Mesendoderm (in vitro differentiated cells): ENCODE measurements around the gene TMEM106C.

ENCODE experiments used
- DNase-seq: peaks from one replicate; pipeline ENCODE4 v3.0.0; 2013
- H2AK5ac ChIP-seq: 2 replicates; pipeline ENCODE4 v1.6.1; 2013; ENCODE audit warnings: low read length, inconsistent platforms
- H2BK120ac ChIP-seq: 2 replicates; pipeline ENCODE4 v1.6.1; 2013; ENCODE audit warnings: low read depth, mild to moderate bottlenecking, low read length, moderate library complexity, mixed read lengths
- H2BK15ac ChIP-seq: replicated peaks from 2 replicates; pipeline ENCODE4 v1.6.1; 2013; ENCODE audit warnings: low read depth, mild to moderate bottlenecking, moderate library complexity
- H2BK5ac ChIP-seq: 2 replicates; pipeline ENCODE4 v1.6.1; 2013; ENCODE audit warnings: low read length, inconsistent platforms
- H3K18ac ChIP-seq: 2 replicates; pipeline ENCODE4 v1.6.1; 2013; ENCODE audit warnings: mild to moderate bottlenecking, low read length, mixed read lengths
- H3K23ac ChIP-seq: one replicate; pipeline ENCODE4 v1.6.1; 2013; ENCODE audit warnings: low read length
- H3K27ac ChIP-seq: 2 replicates; pipeline ENCODE4 v1.5.1; 2013; ENCODE audit warnings: low read depth, mild to moderate bottlenecking, inconsistent platforms, low read length, moderate library complexity
- H3K27me3 ChIP-seq: 2 replicates; pipeline ENCODE4 v1.6.1; 2013; ENCODE audit warnings: low read length, control low read depth, mild to moderate bottlenecking, inconsistent platforms; ENCODE audit not compliant: insufficient read depth, poor library complexity
- H3K36me3 ChIP-seq: 2 replicates; pipeline ENCODE4 v1.6.1; 2013; ENCODE audit warnings: low read length, inconsistent platforms; ENCODE audit not compliant: control insufficient read depth, insufficient read depth
- H3K4ac ChIP-seq: one replicate; pipeline ENCODE4 v1.6.1; 2013; ENCODE audit warnings: low read depth, mild to moderate bottlenecking, low read length, moderate library complexity
- H3K4me1 ChIP-seq: 2 replicates; pipeline ENCODE4 v1.6.1; 2013; ENCODE audit warnings: low read depth, low read length, inconsistent platforms; ENCODE audit not compliant: control insufficient read depth
- H3K4me2 ChIP-seq: 2 replicates; pipeline ENCODE4 v1.6.1; 2013; ENCODE audit warnings: low read length
- H3K4me3 ChIP-seq: 2 replicates; pipeline ENCODE4 v1.5.1; 2013; ENCODE audit warnings: mild to moderate bottlenecking, low read length
- H3K56ac ChIP-seq: one replicate; pipeline ENCODE4 v1.6.1; 2013; ENCODE audit warnings: low read length
- H3K79me1 ChIP-seq: 2 replicates; pipeline ENCODE4 v1.6.1; 2013; ENCODE audit warnings: low read length, inconsistent platforms
- H3K79me2 ChIP-seq: 2 replicates; pipeline ENCODE4 v1.6.1; 2013; ENCODE audit warnings: mild to moderate bottlenecking, low read length; ENCODE audit not compliant: control insufficient read depth, insufficient read depth
- H3K9ac ChIP-seq: 2 replicates; pipeline ENCODE4 v1.6.1; 2013; ENCODE audit warnings: low read length, inconsistent platforms
- H4K5ac ChIP-seq: one replicate; pipeline ENCODE4 v1.6.1; 2013; ENCODE audit warnings: low read length
- H4K8ac ChIP-seq: one replicate; pipeline ENCODE4 v1.6.1; 2013; ENCODE audit warnings: low read depth, mild to moderate bottlenecking, control low read depth, low read length, moderate library complexity
- WGBS: extraction: QIAGEN DNeasy Blood & Tissue Kit; methylation state at CpG from one replicate; pipeline ENCODE4 v1.1.7; 2013; ENCODE audit warnings: low lambda C conversion rate, missing lambda C conversion rate; ENCODE audit not compliant: insufficient coverage; ENCODE audit errors: extremely low coverage; 5-methylcytosine and 5-hydroxymethylcytosine counted together

Gene TMEM106C

GRCh38 chr12:47975036-47975620 is 11.7 kb downstream of the TMEM106C start:
- Histone ChIP-seq H3K27ac (no peak overlapping the region), H3K9ac (no peak overlapping the region), H3K36me3 (no peaks in the 10 kb centered on the region), H3K79me1 (no peaks in the 10 kb centered on the region), H3K23ac (no peak overlapping the region), H2BK15ac (no peak overlapping the region), H3K4me2 (no peak overlapping the region), H3K79me2 (no peaks in the 10 kb centered on the region), H4K5ac (no peak overlapping the region), H2BK5ac (no peak overlapping the region), H3K4ac (no peak overlapping the region), H3K4me1 (no peaks in the 10 kb centered on the region), H4K8ac (no peak overlapping the region), H3K18ac (no peak overlapping the region), H3K4me3 (no peak overlapping the region), H2BK120ac (no peak overlapping the region), H3K27me3 (no peaks in the 10 kb centered on the region), H3K56ac (no peak overlapping the region), H2AK5ac (no peak overlapping the region)
- no peak for DNase-seq
- no CpG with 5 or more reads among the region's 16 CpGs for WGBS

DNA sequence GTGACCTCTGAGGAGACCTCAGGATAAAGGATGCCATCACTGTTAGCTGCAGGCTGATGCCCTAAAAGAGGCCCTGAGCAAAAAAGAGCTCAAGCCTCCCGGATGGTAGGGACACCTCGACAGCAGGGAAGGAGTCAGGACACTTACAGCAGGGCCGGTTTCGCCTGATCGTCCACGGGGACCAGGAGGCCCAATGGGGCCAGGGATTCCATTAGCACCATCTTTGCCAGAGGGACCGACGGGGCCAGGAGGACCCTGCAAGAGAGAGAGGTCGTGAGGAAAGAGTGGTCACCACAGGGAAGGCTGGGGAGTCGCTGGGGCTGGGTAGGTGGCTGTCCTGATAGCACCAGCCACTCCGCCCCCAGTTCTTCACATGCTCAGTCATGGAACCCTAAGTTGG is 12.4 kb downstream of the TMEM106C start:
- DNase-seq, result no peak
- Histone ChIP-seq H3K79me1 (no peaks in the 10 kb centered on the region), H3K4me2 (no peak overlapping the region), H2BK120ac (no peak overlapping the region), H3K79me2 (no peaks in the 10 kb centered on the region), H2BK15ac (no peak overlapping the region), H3K9ac (no peak overlapping the region), H3K23ac (no peak overlapping the region), H2AK5ac (no peak overlapping the region), H4K8ac (no peak overlapping the region), H3K27me3 (no peaks in the 10 kb centered on the region), H3K4me1 (no peaks in the 10 kb centered on the region), H3K4ac (no peak overlapping the region), H4K5ac (no peak overlapping the region), H3K36me3 (no peaks in the 10 kb centered on the region), H3K4me3 (no peak overlapping the region), H3K56ac (no peak overlapping the region), H3K18ac (no peak overlapping the region), H3K27ac (no peak overlapping the region), H2BK5ac (no peak overlapping the region)
- WGBS, result no CpG with 5 or more reads among the region's 11 CpGs

DNA sequence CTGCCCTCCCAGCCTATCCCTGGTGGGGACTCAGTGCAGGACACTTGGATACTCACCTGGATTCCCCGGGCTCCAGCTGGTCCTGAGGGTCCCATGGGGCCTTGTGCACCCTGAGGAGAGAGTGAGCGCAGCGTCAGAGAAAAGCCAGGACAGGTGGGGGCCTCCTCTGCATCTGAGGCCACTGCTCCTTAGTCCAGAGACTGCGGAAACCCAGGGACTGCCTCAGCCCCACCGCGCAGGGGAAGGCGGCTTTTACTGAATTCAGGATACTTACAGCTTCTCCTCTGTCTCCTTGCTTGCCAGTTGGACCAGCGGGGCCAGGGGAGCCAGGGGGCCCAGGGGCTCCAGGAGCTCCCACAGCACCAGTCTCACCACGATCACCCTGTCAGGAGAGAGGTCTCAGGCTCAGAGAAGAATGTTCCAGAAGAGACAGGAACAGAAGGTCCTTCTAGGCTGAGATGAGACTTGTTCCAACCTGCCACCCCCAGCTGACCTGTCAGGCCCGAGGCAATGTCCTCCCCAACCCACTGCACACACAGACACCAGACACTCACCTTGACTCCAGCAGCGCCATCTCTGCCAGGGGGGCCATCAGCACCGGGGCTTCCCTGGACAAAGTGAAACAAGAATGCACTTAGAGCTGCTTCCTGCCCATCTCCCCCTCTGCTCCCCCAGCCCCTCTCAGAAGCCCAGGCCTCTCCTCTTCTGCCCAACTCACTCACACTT is 13.8 kb downstream of the TMEM106C start:
- Histone ChIP-seq H3K36me3 (no peaks in the 10 kb centered on the region), H3K18ac (no peak overlapping the region), H3K27ac (no peak overlapping the region), H3K4ac (no peak overlapping the region), H3K4me3 (no peak overlapping the region), H3K23ac (no peak overlapping the region), H3K4me2 (no peak overlapping the region), H2BK15ac (no peak overlapping the region), H2BK120ac (no peak overlapping the region), H3K79me1 (no peaks in the 10 kb centered on the region), H2BK5ac (no peak overlapping the region), H3K27me3 (no peaks in the 10 kb centered on the region), H4K8ac (no peak overlapping the region), H3K4me1 (no peaks in the 10 kb centered on the region), H3K56ac (no peak overlapping the region), H4K5ac (no peak overlapping the region), H2AK5ac (no peak overlapping the region), H3K9ac (no peak overlapping the region), H3K79me2 (no peaks in the 10 kb centered on the region)
- no peak for DNase-seq
- no CpG with 5 or more reads among the region's 12 CpGs for WGBS

- H4K5ac ChIP-seq, result no peak overlapping the region
- H3K9ac ChIP-seq, result no peak overlapping the region
- H3K23ac ChIP-seq, result no peak overlapping the region
- H2AK5ac ChIP-seq, result no peak overlapping the region
- H2BK15ac ChIP-seq, result no peak overlapping the region
- no peak overlapping the region for H3K4ac ChIP-seq
- no peak overlapping the region for H3K18ac ChIP-seq
- no peak overlapping the region for H3K27ac ChIP-seq
- no CpG with 5 or more reads among the region's 18 CpGs for WGBS
- no peak overlapping the region for H2BK5ac ChIP-seq
- no peaks in the 10 kb centered on the region for H3K79me1 ChIP-seq
- no peaks in the 10 kb centered on the region for H3K36me3 ChIP-seq
- no peaks in the 10 kb centered on the region for H3K27me3 ChIP-seq
- no peak overlapping the region for H3K56ac ChIP-seq
- no peak overlapping the region for H4K8ac ChIP-seq
- no peak overlapping the region for H3K4me3 ChIP-seq
- H3K4me1 ChIP-seq, result no peaks in the 10 kb centered on the region
- H3K79me2 ChIP-seq, result no peaks in the 10 kb centered on the region
- H2BK120ac ChIP-seq, result no peak overlapping the region
- no peak overlapping the region for H3K4me2 ChIP-seq
- no peak for DNase-seq
These were observed 14.6 kb downstream of the TMEM106C start for GRCh38 chr12:47977772-47978597.

DNA sequence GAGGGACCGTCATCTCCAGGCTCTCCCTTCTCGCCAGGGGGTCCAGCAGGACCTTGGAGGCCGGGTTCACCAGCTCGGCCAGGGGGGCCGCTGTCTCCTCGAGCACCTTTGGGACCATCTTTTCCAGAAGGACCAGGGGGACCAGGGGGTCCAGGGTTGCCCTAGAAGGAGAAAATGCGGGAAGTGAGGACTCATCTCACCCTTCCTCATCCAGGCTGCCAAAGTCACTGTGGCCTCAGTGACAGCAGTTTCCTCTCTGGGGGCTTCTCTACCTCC is 15.1 kb downstream of the TMEM106C start:
- Histone ChIP-seq H3K56ac (no peak overlapping the region), H3K36me3 (no peaks in the 10 kb centered on the region), H3K4me1 (no peaks in the 10 kb centered on the region), H2BK5ac (no peak overlapping the region), H3K4me3 (no peak overlapping the region), H3K79me1 (no peaks in the 10 kb centered on the region), H3K27ac (no peak overlapping the region), H3K23ac (no peak overlapping the region), H3K18ac (no peak overlapping the region), H3K4ac (no peak overlapping the region), H3K27me3 (no peaks in the 10 kb centered on the region), H2BK15ac (no peak overlapping the region), H2BK120ac (no peak overlapping the region), H2AK5ac (no peak overlapping the region), H4K5ac (no peak overlapping the region), H3K4me2 (no peak overlapping the region), H3K79me2 (no peaks in the 10 kb centered on the region), H3K9ac (no peak overlapping the region), H4K8ac (no peak overlapping the region)
- no CpG with 5 or more reads among the region's 7 CpGs for WGBS
- DNase-seq, result no peak
